Measurements from ENCODE around the gene CTBP1.
"Not testable (repeated sequence)": the region's sequence is repeated elsewhere in the genome, so short reads cannot be mapped to it uniquely, and the experiment has no call there.

The CTBP1 gene

GRCh38 chr4:1237261-1237660 is 11.7 kb downstream of the CTBP1 start:
- ATAC-seq = not testable (repeated sequence)

GRCh38 chr4:1236836-1237235 is 12.1 kb downstream of the CTBP1 start:
- not testable (repeated sequence) for ATAC-seq

- ATAC-seq = no peak
These were observed 12.8 kb downstream of the CTBP1 start for GRCh38 chr4:1236103-1236641.

GRCh38 chr4:1235381-1236102 is 13.4 kb downstream of the CTBP1 start:
- no peak for ATAC-seq

GRCh38 chr4:1234811-1235292 is 14.1 kb downstream of the CTBP1 start:
- no peak for ATAC-seq

GRCh38 chr4:1234309-1234695 is 14.6 kb downstream of the CTBP1 start:
- no peak for ATAC-seq

- no peak for ATAC-seq
These were observed 15.2 kb downstream of the CTBP1 start for GRCh38 chr4:1233641-1234308.

GRCh38 chr4:1232661-1233621 is 16.0 kb downstream of the CTBP1 start:
- no peak for ATAC-seq

- ATAC-seq = no peak
These were observed 17.1 kb downstream of the CTBP1 start for GRCh38 chr4:1231637-1232360.

GRCh38 chr4:1230971-1231636 is 17.8 kb downstream of the CTBP1 start:
- ATAC-seq = no peak

GRCh38 chr4:1230316-1230715 is 18.6 kb downstream of the CTBP1 start:
- no peak for ATAC-seq

- no peak for ATAC-seq
These were observed 19.6 kb downstream of the CTBP1 start for GRCh38 chr4:1229117-1229849.

GRCh38 chr4:1227816-1228215 is 21.1 kb downstream of the CTBP1 start:
- no peak for ATAC-seq

- no peak for ATAC-seq
These were observed 22.3 kb downstream of the CTBP1 start for GRCh38 chr4:1226598-1226997.

- no peak for ATAC-seq
These were observed 22.8 kb downstream of the CTBP1 start for GRCh38 chr4:1226144-1226481.

GRCh38 chr4:1225272-1226143 is 23.4 kb downstream of the CTBP1 start:
- no peak for ATAC-seq

- no peak for ATAC-seq
These were observed 24.8 kb downstream of the CTBP1 start for GRCh38 chr4:1223841-1224809.

GRCh38 chr4:1222938-1223690 is 25.8 kb downstream of the CTBP1 start:
- ATAC-seq = no peak

All from activated CD4-positive, CD25-positive, alpha-beta regulatory T cell treated with anti-CD3 and anti-CD28 coated beads, Interleukin-2, amount 50 U/mL, for 24 hours (primary cell).